ENCODE results near the gene FAM120B. TPM values are rescaled to one million over a fixed set of nuclear protein-coding genes. Genes with fewer than 3 reads are reported as not detected.

FAM120B gene
- total RNA-seq, 4 donors from 2014 or later: 16.8 to 35.0 (median 22.2) TPM

DNA sequence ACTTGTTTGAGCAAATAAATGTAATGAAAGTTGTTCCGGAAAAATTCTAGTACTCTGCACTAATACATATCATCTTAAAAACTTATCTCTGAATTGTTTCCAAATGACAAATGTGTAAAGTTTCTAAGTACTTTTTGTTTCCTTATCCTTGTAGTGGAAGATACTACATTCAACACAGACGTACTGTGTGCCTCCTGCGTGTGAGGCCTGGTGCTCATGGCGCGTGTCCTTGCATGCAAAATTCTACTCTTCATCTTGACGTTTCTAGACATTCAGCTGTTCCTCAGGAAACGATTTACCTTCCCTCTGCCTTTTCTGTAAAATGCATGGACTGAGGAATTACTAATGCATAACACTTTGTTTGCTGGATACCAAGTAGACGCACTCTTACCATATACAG is 27.1 kb upstream of the FAM120B start:
- DNase-seq (ENCODE audit: low spot score): no peak
- TF ChIP-seq, protein P1, sequence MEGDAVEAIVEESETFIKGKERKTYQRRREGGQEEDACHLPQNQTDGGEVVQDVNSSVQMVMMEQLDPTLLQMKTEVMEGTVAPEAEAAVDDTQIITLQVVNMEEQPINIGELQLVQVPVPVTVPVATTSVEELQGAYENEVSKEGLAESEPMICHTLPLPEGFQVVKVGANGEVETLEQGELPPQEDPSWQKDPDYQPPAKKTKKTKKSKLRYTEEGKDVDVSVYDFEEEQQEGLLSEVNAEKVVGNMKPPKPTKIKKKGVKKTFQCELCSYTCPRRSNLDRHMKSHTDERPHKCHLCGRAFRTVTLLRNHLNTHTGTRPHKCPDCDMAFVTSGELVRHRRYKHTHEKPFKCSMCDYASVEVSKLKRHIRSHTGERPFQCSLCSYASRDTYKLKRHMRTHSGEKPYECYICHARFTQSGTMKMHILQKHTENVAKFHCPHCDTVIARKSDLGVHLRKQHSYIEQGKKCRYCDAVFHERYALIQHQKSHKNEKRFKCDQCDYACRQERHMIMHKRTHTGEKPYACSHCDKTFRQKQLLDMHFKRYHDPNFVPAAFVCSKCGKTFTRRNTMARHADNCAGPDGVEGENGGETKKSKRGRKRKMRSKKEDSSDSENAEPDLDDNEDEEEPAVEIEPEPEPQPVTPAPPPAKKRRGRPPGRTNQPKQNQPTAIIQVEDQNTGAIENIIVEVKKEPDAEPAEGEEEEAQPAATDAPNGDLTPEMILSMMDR (IDR thresholded peaks at IDR 0.05): no peak
- no peak for ATAC-seq (ENCODE audit: low FRiP score)

DNA sequence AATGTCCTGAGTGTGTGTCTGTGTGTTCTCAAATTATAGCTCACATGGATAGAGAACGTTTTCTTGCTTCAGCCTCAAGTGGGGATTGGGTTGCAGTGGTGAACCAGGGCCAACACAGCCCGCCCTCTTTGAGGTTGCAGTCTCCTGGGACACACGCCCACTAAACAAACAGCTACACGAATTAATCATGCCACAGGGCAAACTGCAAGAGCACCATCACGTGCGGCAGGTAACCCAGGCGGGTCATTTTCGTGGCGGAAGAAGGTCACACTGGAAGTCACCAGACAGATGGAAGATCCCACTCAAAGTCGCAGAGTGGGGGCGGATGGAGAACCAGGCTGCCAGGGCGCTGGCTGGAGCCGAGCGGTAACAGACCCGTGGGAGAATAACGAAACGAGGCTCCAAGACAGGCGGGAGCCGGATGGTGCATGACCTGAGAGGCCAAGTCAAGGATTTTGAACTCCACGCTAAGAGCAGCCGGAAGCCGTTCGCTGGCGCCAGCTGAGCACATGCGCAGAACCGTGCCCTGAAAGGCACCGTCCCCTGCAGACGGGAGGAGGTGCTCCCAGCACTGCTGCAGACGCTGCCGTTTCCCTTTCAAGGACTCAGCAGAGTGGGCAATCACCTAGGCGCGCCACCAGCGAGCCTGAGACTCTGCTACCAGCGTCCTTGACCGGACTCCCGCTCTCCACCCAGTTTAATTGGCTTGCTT is 26.4 kb upstream of the FAM120B start:
- DNase-seq (ENCODE audit: low spot score) (no peak), ATAC-seq (ENCODE audit: low FRiP score) (peak; percentile 57)
- TF ChIP-seq, protein P1 (IDR thresholded peaks at IDR 0.05): no peak

DNA sequence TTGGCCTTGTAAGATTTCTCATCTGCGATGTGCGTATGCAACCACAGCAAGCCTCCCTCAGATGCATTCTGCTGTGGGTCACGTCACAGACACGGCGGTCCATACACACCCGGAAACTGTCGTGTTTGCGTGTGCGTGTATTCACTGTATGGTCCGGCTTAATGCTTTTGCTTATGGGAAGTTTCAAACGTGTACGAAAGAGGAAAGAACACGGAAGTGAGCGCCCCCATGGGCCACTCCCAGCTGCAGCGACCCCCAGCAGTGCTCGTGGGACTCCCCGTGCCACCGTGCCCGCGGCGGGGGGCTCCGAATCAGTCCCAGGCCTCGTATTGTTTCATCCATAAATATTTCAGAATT is 25.9 kb upstream of the FAM120B start:
- ATAC-seq (ENCODE audit: low FRiP score) (no peak), DNase-seq (ENCODE audit: low spot score) (no peak)

DNA sequence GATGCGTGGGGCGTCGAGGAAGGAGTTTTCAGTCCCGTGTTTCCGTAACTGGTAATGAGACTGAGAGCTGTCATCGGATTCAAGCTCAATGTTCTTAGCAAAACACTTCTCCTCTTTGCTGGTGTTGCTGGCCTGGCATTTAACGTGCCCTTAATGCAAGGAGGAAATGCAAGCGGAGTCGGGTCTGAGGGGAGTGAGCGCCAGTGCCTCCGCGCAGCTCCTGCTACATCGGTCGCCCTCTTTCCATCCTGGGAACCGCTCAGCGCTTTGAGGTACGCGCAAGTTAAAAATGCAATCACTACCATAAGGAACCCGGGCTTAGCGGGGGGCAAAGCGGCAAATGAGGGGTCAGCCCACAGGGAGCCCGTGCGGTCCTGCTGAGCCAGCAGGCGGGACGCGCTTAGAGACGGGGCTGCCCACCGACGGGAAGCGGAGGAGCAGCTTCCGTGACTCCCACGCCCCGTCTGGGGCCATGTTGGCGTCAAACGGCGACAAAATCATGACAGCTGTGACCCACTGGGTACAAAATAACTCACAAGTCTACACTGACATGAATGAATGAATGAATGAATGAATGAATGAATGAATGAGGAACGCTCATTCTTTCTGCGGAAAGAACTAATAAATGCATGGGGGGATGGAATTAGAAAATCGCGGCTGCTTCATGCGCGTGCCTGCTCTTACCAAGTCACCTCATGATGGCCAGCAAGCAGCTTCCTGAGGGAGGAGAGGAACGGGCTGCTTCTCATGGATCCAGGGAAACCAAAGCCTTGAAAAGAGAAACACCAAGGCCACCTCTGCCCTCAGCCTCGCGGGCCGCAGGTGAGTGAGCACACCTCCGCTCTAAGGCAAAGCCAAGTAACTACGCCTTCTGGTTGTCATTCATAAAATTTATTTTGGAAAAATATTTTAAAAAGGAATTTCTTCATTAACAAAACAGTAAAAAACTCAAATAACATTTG is 24.9 kb upstream of the FAM120B start:
- TF ChIP-seq, protein P1 (IDR thresholded peaks at IDR 0.05): no peak
- DNase-seq (ENCODE audit: low spot score) (no peak), ATAC-seq (ENCODE audit: low FRiP score) (no peak)

More for the DNA sequence above, 25.9 kb upstream of the FAM120B start:
- TF ChIP-seq, protein P1 (IDR thresholded peaks at IDR 0.05): no peak

DNA sequence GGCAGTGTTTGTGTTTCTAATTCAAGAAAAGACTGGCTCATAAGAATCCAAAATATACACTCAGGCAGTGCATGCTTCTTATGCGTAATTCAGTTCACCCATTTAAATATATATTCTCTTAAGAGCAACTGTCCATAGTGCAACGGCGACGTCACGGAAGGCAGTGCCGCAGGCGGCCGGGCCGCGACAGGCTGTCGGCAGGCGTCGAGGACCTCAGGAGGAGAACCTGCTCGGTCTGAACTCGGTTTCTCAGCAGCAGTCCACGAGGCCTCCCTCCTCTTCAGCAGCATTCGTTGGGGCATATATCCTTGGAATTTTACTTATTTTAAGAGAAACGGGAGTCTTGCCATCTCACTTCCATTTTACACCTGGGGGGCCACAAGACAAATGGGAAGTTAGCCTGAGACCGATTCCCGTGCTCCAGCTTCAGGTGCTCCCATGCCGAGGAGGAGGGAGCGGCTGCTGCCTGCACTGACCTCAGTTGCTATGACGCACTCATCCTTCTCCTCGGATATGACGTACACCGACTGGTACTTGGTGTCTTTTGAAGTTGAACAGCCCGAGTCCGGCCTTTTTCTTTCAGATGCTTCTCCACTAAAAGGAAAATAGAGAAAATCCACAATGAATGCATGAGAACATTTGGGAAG is 23.9 kb upstream of the FAM120B start:
- ATAC-seq (ENCODE audit: low FRiP score) (no peak), DNase-seq (ENCODE audit: low spot score) (no peak)
- TF ChIP-seq, protein P1 (IDR thresholded peaks at IDR 0.05): no peak

DNA sequence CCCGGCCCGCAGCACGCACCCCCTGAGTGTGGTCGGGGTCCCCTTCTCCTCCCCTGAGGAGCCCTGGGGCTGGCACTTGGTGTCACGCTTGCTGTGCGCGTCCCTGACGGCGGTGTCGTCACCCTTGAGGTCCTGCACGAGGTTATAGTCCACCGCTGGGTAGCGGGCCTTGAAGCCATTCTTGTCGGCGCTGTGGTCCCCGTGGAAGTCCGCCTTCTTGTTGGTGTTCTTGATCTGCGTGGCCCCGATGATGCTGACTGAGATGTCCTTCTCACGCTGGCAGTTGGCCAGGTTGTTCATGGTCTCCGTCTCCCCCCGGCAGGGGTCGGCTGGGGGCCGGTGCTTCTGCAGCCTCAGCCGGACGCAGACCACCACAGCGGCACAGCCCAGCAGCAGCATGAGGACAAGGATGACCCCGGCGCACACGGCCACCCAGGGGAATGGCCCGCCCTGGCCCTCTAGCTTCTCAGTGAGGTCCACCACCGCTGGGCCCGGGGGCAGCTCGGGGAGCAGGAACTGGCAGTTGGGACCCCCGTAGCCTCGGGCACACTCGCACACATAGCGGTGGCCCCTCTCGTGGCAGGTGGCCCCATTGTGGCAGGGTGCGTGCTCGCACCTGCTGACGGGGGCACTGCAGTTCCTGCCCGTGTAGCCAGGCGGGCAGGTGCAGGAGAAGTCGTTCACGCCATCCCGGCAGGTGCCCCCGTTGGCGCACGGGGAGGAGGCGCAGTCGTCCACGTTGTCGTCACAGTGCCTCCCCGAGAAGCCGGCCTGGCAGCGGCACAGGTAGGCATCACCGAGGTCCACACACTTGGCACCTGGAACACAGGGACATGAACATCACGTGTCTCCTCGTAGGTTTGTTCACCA is 23.1 kb upstream of the FAM120B start:
- ATAC-seq (ENCODE audit: low FRiP score) (no peak), DNase-seq (ENCODE audit: low spot score) (no peak)
- TF ChIP-seq, protein P1 (IDR thresholded peaks at IDR 0.05): no peak

Measured in omental fat pad (tissue), 4 donors.